CD4-positive, alpha-beta T cell treated with Interleukin-15 for 4 hours (primary cell): Measurements from ENCODE around the gene ABI3.

ENCODE experiments used
- DNase-seq: peaks from one replicate; pipeline ENCODE4 v3.0.0-alpha.2; 2020; ENCODE audit warnings: low spot score

Gene ABI3

DNA sequence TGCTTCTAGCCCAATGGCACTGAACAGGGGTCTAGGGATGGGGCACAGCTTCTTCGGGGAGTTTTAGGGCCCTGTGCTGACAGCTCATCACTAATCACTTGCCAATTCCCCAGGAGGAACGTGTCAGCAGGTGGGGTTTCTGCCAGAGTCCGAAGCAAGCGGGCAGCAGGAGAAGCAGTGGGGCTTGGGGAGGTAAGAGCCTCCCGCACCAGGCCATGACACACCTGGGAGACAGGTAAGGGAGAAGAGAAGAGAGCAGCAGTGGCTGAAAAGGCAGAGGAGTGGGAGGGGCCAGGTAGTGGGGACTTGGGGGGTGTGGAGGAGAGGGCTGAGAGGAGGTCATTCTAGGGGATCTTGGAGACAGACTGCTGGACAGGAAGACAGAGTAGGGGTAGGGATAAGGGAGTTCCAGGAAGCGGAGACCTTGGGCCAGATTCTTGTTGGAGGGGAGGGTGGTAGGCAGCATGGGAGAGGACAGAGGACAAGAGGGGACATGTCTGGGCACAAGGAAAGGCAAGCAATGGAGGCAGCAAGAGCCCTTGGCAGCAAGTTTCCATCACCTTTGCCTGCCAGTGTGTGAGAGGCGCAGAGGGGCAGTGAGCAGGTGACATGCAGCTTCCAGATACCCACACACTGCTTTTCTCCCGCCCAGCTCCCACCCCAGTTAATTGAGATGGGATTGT, 15.2 kb downstream of the ABI3 start:
- DNase-seq: no peak

- no peak for DNase-seq
Observed at GRCh38 chr17:49226771-49227435, 16.4 kb downstream of the ABI3 start.

DNA sequence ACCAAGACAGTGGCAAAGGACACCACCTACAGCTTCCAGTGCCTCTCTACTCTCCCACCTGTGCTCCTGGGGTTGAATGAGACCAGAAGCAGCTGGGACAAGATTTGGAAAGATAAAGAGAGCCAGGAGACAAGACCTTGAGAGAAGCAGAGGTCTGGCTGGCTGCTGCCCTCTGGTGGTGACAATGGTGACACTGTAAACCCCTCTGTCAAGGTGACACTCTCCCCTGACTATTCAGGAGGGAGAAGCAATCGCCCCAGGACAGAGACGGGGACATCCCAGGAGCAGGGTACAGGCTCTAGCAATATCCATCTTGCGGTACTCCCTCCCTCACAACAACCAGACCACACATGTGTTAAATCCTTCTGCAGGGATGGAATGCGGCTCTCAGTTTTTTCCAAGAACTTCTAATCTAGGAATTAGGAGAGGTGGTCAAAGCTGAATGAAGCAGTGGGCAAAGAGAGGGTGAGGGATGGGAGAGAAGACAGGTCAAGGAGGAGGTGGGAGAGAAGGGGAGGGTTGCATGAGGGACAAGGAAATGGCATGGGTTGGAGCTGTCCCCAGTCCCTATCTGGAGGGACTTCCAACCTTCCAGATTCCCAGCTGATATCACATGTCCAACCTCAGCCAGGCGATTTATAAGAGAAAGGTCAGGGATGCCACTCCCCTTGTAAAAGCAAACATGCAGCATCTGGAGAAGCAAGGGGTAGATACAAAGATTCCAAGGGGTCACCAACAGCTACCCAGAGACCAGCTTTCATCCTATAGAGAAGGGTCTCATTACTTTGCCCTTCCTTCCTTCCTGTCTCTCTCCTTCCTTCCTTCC, 17.1 kb downstream of the ABI3 start:
- DNase-seq: peak; percentile 81

DNA sequence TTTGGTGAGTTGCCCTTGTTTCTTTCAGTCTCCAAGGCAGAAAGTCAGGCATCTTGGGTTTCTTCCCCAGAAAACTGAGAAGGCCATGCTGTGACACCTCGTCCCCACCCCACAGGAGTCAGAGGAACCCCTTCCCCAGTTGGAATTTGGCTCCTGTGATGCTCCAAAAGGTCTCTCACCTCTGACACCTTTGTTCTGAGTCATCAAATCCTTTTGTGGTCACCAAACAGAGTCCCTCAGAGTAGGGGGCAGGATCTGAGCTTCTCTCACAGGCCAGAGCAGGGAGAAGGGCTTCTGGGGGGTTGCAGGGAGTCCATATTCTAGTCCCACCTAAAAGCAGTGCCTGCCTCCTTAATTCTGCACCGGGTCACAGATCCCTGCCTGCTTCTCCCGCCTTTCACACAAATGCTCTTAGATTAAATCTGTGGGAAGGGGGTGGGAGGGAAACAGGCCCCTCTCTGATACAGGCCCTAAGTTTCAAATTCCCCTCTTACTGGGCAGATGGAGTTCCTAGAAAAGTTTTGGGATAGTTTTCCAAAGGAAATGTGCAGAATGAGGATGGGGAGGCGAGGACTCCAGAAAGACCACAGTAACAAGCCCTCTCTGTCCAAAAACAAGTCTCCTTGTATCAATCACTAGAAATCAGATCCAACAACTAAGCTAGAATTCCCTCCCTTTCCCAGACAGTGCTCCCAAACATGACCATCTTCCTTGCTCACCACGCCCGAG, 18.7 kb downstream of the ABI3 start:
- no peak for DNase-seq

GRCh38 chr17:49229805-49230600, 19.5 kb downstream of the ABI3 start:
- DNase-seq: no peak

DNA sequence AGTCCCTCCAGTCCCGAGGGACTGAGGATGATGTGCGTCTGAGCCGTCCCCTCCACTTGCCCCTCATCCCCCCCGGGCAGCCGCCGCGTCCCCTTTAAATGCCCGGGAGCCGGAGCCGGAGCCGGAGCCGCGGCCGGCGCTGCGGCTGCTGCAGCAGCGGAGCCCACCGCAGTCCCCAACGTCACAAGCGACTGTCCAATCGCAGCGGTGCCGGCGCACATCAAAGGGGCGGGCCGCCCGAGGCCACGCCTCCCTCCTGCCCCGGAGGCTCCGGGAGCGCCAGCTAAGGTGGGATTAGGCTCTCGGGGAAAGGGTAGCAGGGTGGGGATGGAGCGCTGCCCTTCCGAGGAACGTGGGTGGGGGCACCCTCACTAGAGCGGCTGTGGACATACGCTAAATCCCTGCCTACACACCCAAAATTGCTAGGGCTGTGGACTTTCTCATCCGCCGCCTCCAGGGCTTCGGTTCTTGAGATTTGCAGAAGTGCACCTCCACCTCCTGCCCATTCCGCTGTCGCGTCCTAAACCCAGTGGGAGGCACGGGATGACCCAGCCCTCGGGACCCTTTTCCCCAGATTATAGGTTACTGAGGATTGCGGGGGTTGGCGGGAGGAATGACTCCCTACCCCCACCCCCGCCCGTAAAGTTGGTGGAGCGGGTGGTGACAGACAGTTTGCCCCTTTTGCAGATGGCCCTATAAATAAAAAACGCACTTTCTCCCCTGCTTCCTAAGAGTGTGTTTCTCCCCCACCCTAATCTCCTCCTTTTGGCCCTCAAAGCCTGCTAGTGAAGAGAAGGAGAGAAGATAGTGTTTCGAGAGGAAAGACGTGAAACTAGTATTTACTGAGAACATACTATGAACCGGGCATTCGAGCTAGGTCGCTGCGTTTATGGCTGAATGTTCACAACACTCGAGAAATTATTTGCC, 20.4 kb downstream of the ABI3 start, which contains the start of gene PHOSPHO1:
Gene PHOSPHO1, minus strand, starts transcription at position 152 of the 927 bp plus-strand sequence. CDS start 4,096 bp downstream, outside the sequence.
- DNase-seq: peak; percentile 83

GRCh38 chr17:49231563-49231894, 21.0 kb downstream of the ABI3 start:
- DNase-seq: no peak

- DNase-seq: no peak
Observed at GRCh38 chr17:49234509-49235080, 24.1 kb downstream of the ABI3 start.

GRCh38 chr17:49235896-49236295, 25.4 kb downstream of the ABI3 start:
- DNase-seq: no peak

DNA sequence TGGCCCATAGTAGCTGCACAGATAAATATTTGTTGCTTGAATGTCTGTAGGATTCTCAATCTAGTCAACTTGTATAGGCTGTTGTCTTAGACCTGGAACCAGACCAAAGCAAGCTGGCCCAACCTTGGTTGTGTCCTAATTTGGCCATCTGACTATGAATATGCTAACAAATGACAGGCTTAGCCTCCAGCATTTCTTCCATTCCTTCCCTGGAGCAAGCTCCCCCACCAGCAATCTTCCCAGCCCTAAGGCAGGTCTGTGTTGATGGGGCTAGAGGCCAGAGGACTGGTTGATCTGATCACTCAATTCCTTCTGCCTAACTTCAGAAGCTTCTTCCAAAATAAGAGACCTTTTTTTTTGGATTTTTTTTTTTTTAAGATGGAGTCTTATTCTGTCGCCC, 29.5 kb downstream of the ABI3 start:
- DNase-seq: no peak

GRCh38 chr17:49240619-49241018, 30.1 kb downstream of the ABI3 start:
- DNase-seq: no peak

DNA sequence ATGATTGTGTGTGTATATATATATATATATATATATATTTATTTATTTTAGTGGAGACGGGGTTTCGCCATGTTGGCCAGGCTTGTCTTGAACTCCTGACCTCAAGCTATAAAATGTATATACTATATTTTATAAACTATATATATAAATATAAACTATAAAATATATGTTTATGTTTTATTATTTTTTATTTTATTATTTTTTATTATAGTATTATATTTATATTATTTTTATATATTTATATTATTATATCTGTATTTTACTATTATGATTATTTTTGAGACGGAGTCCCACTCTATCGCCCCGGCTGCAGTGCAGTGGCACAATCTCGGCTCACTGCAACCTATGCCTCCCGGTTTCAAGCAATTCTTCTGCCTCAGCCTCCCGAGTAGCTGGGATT, 30.5 kb downstream of the ABI3 start:
- no peak for DNase-seq

GRCh38 chr17:49241692-49242397, 31.3 kb downstream of the ABI3 start:
- DNase-seq: no peak

GRCh38 chr17:49242813-49243212, 32.3 kb downstream of the ABI3 start:
- no peak for DNase-seq

- no peak for DNase-seq
Observed at GRCh38 chr17:49244839-49245238, 34.3 kb downstream of the ABI3 start.

- no peak for DNase-seq
Observed at GRCh38 chr17:49247944-49248343, 37.4 kb downstream of the ABI3 start.

GRCh38 chr17:49249292-49249794, 38.8 kb downstream of the ABI3 start:
- no peak for DNase-seq

- no peak for DNase-seq
Observed at GRCh38 chr17:49249890-49250522, 39.5 kb downstream of the ABI3 start.
